HUDEP-2 (cell line): ENCODE data around the gene PSMB5.

Source experiments
- DNase-seq, 76 experiments: peaks; one replicate each; lab custom pipeline; 2025; ENCODE audit not compliant: unreplicated experiment in 76 of 76; lab: John Stamatoyannopoulos, UW

The PSMB5 gene

DNA sequence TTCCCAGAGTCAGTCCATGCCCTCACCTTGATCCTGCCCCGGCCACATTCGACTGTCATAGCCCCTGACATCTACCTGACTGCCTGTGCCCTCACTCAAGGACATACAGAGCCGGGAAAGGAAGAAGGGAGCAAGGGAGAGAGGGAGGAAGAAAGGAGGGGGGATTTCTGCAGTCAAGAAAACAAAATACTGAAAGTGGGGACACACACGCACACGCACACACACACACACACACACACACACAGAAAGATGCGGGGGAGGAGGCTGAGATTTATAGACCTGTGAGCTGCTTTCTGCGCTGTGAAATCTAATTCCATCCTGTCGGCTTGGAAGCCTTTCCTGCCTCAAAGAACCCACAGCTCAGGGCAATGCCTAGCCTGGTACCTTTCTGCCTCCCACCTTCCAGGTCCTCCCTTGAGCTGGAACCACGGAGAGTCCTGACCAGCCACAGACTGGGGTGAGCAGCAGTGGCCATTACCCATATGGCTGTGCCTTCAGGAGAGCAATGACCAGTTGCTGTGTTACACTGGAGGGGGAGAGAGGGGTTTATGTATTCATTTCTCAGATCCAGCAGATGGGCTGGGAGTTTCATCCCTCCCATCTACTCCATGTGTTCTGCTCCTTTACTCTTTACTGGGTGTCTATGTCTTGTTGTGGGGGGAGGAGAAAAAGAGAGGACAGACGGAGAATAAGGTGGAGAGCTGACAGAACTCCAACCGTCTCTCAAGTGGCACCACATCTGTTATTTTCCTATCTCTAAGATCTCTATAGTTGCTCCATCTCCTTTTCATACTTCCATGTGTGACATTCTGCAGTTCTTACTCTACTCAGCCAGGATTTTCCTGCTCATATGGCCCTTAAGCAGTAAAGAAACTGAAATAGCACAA, 37.7 kb downstream of the PSMB5 start:
- DNase-seq = no peak

DNA sequence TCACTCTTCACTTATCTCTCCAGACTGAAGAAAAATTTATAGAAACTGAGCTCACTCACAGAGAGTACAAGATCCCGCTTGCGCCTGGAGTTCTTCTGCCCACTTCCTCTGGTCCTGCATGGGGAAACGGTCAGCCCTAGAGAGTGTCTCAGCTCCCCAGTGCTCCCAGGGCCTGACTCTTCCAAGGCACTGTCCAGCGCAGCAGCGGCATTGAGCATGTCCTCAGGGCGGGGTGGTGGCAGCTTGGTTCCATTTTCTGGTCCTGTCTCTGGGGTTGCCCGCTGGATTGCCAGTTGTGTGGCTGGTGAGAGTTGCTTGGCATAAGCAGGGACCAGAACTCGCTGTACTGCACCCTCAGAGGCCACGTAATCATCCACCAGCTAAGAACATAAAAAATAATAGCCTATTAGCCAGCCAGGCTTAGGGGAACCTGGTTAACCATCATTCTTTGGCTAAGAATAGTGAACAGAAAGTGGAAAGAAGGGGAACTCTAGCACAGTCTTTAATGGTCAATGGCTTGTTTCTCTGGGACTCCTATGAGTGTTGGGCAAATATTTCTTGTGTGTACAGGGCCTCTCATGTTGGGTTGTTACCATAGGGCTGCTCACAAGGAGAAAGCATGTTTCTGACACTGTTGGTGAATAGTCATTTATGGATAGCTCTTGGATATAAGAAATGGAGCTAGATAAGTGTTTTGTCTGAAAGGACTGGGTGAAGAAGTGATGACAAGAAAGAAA, 38.6 kb downstream of the PSMB5 start:
- no peak for DNase-seq

DNA sequence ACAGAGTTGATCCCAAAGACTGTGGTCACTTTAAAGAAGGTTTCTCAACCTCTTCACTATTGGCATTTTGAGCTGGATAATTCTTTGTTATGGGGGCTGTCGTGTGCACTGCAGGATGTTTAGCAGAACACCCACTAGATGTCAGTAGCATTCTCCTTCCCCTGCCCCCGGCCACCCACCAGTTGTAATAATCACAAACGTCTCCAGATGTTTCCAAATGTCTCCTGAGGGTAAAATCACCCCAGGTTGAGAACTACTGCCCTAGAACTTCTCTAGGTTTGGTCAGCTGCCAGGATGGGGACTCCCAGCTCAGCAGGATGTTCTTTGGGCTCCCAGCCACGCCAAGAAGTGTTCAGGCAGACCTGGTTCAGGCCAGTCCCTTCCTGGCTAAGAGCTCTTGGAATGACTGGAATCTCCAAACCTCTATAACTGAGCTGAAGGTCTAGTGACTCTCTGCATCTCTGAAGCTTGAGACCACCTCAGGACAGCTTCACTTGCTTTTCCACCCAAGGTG, 39.9 kb downstream of the PSMB5 start:
- peak in 24 of 76 experiments; percentile 6 to 42 (median 16) for DNase-seq

DNA sequence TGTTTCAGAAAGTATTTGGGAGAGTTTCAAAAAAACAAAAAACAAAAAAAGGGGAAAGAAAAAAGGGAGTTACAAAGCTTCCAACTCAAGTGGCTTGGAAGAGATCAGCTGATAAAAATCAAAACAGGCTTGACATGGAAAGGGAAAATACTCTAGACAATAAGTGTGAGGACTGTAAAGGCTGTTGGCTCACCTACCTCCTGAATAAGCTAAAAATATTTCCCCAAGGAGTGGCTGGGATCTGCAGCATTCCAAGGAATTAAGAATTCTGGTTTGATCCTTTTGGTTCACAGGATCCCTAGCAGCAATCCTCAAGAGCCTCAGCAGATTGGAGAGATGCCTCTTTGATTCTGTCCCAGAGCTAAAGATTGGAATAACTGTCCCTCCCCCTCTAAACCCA, 41.2 kb downstream of the PSMB5 start:
- DNase-seq = no peak

DNA sequence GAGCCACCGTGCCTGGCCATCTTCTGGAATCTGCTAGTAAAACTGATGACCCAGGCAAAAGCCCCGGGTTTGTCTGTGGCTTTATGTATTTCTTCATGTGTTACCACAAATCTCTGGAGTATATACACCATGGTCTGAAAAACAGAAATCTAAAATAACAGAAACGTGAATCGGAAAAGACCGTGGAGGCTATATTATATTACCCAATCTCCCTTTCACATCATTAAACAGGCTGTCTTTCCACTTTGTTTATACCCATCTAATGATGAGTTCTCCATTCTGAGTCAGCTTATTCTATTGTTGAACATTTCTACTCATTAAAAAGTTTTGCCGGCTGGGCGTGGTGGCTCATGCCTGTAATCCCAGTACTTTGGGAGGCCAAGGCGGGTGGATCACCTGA, 42.8 kb downstream of the PSMB5 start:
- no peak for DNase-seq

DNA sequence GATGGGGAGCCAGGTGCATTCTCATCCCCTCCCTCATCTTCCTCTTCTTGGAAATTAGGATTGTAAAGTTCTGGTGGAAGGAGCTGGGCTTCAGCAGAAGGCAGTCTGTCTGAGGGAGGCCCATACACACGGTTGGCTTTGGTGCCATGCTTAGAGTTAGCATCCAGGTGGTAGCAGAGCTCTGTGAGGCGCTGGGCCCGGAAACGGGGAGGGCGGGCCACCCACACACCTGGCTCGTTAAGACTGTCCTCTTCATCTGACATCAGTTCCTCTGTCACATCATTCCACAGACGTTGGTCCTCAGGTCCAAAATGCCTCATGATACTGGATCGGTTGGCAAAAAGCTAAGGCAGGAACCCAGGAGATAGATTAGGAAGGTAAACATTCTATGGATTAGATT, 47.4 kb downstream of the PSMB5 start:
- no peak for DNase-seq

DNA sequence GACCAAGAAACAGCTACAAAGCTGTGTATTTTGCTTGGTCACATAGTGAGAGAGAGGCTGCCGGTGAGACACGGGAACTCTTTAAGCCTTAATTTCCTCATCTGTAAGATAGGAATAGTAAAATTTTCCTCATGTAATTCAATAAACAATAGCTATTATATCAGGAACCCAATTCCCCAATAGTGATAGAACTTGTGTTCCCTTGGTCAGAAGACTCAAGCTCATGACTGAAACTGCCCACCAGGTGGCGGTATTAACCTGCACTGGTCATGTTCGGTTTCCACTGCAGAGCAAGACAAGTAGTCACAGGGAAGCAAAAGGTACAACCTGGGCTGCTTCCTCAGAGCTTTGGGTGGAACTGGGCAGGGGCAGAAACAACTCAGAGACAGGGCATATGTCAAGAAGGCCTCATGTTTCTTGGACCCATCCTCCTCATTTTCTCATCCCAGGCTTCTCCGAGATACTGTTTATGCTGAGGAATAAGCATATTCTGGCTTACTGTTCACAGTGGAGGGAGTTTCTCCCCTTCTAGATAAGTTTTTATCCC, 48.1 kb downstream of the PSMB5 start:
- peak in 72 of 76 experiments; percentile 16 to 87 (median 66) for DNase-seq

DNA sequence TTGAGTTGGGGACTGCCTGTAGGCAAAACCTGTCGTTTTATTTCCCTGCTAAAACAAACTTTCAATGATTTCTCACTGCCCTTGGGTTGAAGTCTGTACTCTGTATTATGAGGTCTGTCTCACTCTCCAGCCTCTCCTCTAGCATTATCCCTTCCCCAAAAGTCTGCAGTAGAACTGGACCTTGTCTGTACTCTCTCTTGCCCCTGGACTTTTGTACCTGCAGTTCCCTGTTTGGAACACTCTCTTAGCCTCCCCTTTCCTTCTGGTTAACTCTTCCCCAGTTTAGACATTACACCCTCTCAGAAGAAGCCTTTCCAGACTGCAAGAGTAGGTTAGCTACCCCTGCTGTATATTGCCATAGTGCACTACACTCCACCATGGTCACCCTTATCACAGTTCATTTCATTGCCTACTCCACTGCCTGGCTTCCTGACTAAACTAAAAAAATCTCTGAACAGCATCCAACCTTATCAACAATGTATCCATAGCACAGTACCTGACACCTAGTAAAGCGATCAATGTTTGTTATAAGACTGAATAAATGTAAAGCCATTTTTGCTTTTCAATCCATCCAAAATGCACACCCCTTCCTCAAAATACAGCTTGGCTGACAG, 48.7 kb downstream of the PSMB5 start:
- no peak for DNase-seq

DNA sequence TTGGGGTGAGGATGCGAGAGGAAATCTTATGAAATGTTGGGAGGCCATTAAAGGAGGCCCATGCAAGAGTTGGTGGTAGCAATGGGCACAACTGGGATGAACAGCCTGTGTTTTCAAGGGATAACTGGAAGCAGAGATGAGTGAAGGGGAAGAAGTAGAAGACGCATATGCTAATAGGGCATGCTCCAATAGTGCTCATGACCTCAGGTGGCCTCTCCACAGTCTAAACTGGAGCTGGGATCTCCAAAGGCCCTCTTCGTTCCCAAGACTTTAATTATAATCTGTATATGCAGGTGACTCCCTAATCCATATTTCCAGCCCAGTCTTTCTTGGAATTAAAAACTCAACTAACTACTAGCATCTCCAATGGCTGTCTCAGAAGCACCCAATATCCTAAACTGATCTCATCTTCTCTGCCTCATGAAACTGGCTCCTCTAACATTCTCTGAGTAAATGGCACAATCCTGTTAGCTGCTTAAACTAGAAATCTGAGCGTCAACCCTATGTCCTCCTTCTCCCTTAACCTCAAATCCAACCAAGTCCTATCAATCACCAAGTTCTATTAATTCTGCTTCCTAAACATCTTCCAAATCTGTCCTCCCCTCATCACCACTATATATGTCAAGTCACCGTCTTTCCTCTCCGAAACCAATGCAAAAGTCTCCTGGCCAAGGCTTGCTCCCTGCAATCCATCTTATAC, 49.6 kb downstream of the PSMB5 start:
- no peak for DNase-seq

GRCh38 chr14:22982477-22983245, 52.0 kb downstream of the PSMB5 start, which contains the start of gene AJUBA:
Gene AJUBA (minus strand): TSS chr14:22982551. CDS start chr14:22982266, 285 bp downstream.
- DNase-seq = peak in 73 of 76 experiments; percentile 17 to 86 (median 70)

GRCh38 chr14:22981876-22982476, 52.7 kb downstream of the PSMB5 start:
- peak in 1 of 76 experiments; percentile 44 for DNase-seq

GRCh38 chr14:22981090-22981875, 53.4 kb downstream of the PSMB5 start:
- DNase-seq = no peak

DNA sequence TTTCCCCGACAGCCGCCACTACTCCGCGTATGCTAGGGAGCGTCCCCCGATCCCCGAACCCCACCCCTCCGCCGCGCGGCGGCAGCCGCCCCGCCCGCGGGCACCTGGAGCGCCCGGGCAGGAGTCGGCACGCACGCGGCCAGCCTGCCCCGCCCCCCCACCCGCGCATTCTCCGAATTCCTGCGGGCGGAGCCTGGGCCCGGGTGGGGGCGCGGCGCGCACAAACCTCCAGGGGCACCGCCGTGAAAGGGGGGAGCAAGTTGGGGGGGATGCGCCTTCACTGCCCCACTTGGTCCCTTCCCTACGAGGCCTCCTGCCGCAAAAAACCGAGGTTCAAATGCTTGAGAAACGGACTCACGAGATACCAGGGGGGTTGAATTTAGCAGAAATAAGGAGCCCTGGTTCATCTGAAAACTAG, 54.0 kb downstream of the PSMB5 start:
- DNase-seq = no peak

DNA sequence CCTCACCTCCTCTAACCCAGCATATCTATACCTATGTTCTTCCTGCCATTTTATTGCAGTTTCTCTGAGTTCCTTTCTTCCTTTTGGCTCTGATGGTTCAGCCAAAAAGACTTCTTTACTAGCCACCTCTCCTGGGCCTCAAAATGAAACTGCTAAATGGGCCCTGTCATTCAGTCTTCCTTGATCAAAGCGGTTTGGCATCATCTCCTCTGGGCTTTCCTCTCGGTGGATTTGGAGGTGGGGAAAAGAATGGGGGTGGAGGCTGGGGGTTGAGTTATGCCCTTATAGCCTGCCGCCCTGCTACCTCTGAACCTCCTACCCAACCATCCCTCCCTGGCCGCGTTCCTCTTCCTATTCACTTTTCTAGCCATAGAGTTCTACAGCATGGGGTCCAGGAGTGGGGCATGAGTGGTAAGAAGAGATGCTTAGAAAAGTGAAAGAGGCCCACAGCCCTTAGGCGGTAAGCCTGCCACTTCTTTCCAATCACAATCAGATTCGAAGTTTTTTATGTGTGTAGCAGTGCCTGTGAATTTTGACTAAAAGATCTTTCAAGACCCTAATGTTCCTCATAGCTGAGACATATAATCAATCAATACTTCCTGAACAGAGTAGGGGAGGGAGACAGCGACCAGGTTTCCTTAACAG, 54.8 kb downstream of the PSMB5 start:
- no peak for DNase-seq

DNA sequence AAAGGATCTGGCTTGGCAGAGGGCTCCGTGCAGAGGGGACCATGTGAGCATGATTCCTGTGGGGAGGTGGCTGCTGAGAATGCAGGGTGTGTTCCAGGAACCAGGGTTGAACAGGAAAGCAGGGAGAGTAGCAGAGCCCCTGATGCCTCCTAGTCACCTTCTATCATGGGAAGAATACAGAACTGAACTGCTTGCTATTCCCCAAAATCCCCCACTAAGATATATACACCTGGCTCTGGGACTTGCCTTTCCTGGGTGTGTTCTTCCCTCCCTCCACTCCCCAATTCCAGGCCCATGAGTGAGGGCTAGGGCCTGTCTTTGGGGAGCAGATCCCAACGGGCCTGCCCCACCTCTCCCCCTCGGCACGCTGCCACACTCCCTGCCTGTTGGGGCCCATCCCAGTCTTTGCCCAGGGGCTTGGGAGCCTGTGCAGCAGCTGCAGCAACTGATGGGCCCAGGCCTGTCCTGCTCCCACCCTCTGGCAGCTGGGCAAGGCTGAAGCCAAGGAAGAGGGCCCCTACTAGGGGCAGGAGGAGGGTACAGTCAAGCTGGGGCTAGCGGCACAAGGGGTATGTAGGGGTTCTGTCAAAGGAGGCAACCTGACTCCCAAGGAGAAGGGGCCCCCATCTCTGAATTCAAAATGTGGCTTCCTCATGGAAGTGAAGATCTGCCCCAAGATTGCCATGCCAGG, 55.6 kb downstream of the PSMB5 start:
- no peak for DNase-seq

- no peak for DNase-seq
These were observed 56.2 kb downstream of the PSMB5 start for GRCh38 chr14:22978487-22978837.
